ENCODE results near the gene ANKRD33B.

ANKRD33B gene

DNA sequence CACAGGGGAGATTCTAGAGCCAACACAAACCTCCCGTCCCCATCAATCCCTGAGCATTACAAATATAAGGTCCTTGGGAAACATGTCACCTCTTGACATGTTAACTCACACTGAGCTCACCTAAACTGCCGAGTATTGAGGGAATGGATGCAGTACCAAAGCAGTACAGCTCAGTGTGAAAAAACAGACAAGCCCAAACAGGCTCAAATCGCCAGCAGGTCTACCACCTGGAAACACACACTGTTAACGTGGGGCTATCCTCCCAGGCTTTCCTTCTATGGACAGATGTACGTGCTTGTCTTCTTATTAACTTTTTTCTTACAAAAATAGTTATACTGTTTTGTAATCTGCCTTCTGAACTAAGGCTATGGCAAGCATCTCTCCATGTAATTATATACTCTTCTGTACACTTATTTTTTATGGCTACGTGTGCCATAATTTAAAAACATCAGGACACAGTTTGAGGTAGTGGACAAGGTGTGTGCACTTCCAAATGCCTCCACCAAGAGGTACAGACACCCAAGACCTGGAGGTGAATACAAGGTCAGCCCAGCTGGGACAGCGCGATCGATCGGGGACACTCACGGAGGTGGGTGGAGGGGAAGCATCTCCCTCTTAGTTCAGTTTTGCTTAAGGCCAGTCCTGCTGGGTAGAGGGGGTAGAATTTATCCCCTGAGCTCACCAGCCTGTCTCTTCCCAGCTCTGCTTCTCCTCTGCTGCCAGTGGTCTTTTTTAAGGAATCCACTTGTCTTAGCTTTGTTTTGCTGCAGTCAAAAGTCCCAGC, 120.6 kb downstream of the ANKRD33B start:
- no peak overlapping the region for H2BK15ac ChIP-seq (ENCODE audit: low read depth, poor library complexity, severe bottlenecking)
- peak overlapping the region; percentile 13 for H2AK5ac ChIP-seq (ENCODE audit: low read length, severe bottlenecking)
- no peak overlapping the region for H3K9ac ChIP-seq (ENCODE audit: low read length)
- no peak for DNase-seq
- H3K27me3 ChIP-seq (ENCODE audit: control insufficient read depth in 1 of 2, insufficient read depth in 1 of 2, low read length in 2 of 2), result no peaks in the 10 kb centered on the region
- no peak overlapping the region for H3K27ac ChIP-seq (ENCODE audit: low read length, poor library complexity, severe bottlenecking)
- no peak overlapping the region for H4K91ac ChIP-seq (ENCODE audit: low read length)
- H3K79me1 ChIP-seq (replicated peaks; ENCODE audit: low read length, poor library complexity, severe bottlenecking), result peaks cover 48% of the 10 kb centered on the region
- 97% methylated on average over 8 of the region's 11 CpGs for WGBS
- no peak overlapping the region for H2BK5ac ChIP-seq (ENCODE audit: low read depth, low read length, poor library complexity, severe bottlenecking)
- H3K9me3 ChIP-seq (ENCODE audit: control insufficient read depth, low read length), result peaks cover 5% of the 10 kb centered on the region
- H3K4me2 ChIP-seq (ENCODE audit: low read length, poor library complexity, severe bottlenecking), result no peak overlapping the region
- no peak overlapping the region for H2BK120ac ChIP-seq (ENCODE audit: low read depth, low read length)
- no peak overlapping the region for H2AFZ ChIP-seq (ENCODE audit: low read depth, low read length)
- no peak overlapping the region for H3K14ac ChIP-seq (ENCODE audit: low read length in 2 of 2)
- H3K23ac ChIP-seq (ENCODE audit: low read length in 2 of 2), result no peak overlapping the region
- H3K4ac ChIP-seq (ENCODE audit: low read depth in 1 of 2, low read length in 2 of 2), result no peak overlapping the region
- H3K4me1 ChIP-seq (ENCODE audit: control insufficient read depth, insufficient read depth, low read depth, low read length), result peaks cover 13% of the 10 kb centered on the region
- H3K36me3 ChIP-seq (ENCODE audit: control insufficient read depth in 1 of 2, insufficient read depth in 2 of 2, low read depth in 1 of 2, low read length in 2 of 2), result peaks cover 51 to 60% of the 10 kb centered on the region in 2 experiments
- no peak overlapping the region for H2BK12ac ChIP-seq (ENCODE audit: low read length in 2 of 2)
- H3K4me3 ChIP-seq (ENCODE audit: insufficient read depth in 1 of 2, low read depth in 1 of 2, low read length in 2 of 2), result no peak overlapping the region
- no peak overlapping the region for H4K8ac ChIP-seq (ENCODE audit: low read length)
- no peak overlapping the region for H3K18ac ChIP-seq (ENCODE audit: low read depth in 1 of 2, low read length in 2 of 2)

DNA sequence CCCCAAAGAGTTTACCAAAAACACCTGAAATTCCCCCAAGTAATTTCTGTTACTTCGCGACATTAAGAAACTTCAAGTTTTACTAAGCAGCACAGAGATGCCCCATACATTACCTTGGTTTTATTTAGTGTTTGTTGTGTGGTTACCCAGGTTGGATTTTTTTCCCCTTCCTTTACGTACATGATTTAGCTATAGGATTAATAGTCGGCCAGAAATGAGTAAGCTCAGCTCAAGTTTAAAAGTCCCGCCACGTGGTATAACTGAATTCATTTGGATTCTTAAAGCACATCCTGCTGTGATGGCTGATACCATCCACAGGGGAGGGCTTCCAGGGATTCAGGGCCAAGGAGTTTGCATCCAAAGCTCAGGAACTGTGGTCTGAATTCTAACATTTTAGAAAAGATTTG, 121.2 kb downstream of the ANKRD33B start:
- no peak overlapping the region for H2BK15ac ChIP-seq (ENCODE audit: low read depth, poor library complexity, severe bottlenecking)

DNA sequence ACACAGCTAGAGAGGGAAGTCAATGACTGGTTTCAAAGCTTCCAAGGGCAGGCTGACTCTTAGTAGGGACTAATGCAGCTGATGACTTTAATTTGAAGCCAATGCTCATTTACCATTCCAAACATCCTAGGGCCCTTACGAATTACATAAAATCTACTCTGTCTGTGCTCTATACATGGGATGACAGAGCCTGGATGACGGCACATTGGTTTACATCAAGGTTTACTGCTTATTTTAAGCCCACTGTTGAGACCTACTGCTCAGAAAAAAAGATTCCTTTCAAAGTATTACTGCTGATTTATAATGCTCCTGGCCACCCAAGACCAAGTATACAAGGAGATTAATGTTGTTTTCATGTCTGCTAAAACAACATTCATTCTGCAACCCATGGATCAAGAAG, 123.0 kb downstream of the ANKRD33B start:
- Histone ChIP-seq H3K27ac (ENCODE audit: low read length, poor library complexity, severe bottlenecking) (no peak overlapping the region), H3K4me2 (ENCODE audit: low read length, poor library complexity, severe bottlenecking) (no peak overlapping the region), H3K4ac (ENCODE audit: low read depth in 1 of 2, low read length in 2 of 2) (no peak overlapping the region), H2BK12ac (ENCODE audit: low read length in 2 of 2) (no peak overlapping the region), H2AK5ac (ENCODE audit: low read length, severe bottlenecking) (no peak overlapping the region), H3K36me3 (ENCODE audit: control insufficient read depth in 1 of 2, insufficient read depth in 2 of 2, low read depth in 1 of 2, low read length in 2 of 2) (peaks cover 30 to 38% of the 10 kb centered on the region in 2 experiments), H3K23ac (ENCODE audit: low read length in 2 of 2) (no peak overlapping the region), H3K9ac (ENCODE audit: low read length) (no peak overlapping the region), H3K14ac (ENCODE audit: low read length in 2 of 2) (no peak overlapping the region), H2BK5ac (ENCODE audit: low read depth, low read length, poor library complexity, severe bottlenecking) (no peak overlapping the region), H4K8ac (ENCODE audit: low read length) (no peak overlapping the region), H3K4me1 (ENCODE audit: control insufficient read depth, insufficient read depth, low read depth, low read length) (peaks cover 15% of the 10 kb centered on the region), H3K18ac (ENCODE audit: low read depth in 1 of 2, low read length in 2 of 2) (no peak overlapping the region), H2BK120ac (ENCODE audit: low read depth, low read length) (no peak overlapping the region), H3K79me1 (replicated peaks; ENCODE audit: low read length, poor library complexity, severe bottlenecking) (peaks cover 28% of the 10 kb centered on the region), H4K91ac (ENCODE audit: low read length) (no peak overlapping the region), H3K27me3 (ENCODE audit: control insufficient read depth in 1 of 2, insufficient read depth in 1 of 2, low read length in 2 of 2) (no peaks in the 10 kb centered on the region), H3K9me3 (ENCODE audit: control insufficient read depth, low read length) (peaks cover 5% of the 10 kb centered on the region), H2BK15ac (ENCODE audit: low read depth, poor library complexity, severe bottlenecking) (no peak overlapping the region), H3K4me3 (ENCODE audit: insufficient read depth in 1 of 2, low read depth in 1 of 2, low read length in 2 of 2) (no peak overlapping the region), H2AFZ (ENCODE audit: low read depth, low read length) (no peak overlapping the region)
- DNase-seq, result no peak
- WGBS, result 100% methylated on average over 2 of the region's 2 CpGs

More for the DNA sequence above, 121.2 kb downstream of the ANKRD33B start:
- H4K8ac ChIP-seq (ENCODE audit: low read length), result no peak overlapping the region
- no peak overlapping the region for H3K4me2 ChIP-seq (ENCODE audit: low read length, poor library complexity, severe bottlenecking)
- no peak overlapping the region for H2AFZ ChIP-seq (ENCODE audit: low read depth, low read length)
- H3K27ac ChIP-seq (ENCODE audit: low read length, poor library complexity, severe bottlenecking), result no peak overlapping the region
- H3K4ac ChIP-seq (ENCODE audit: low read depth in 1 of 2, low read length in 2 of 2), result no peak overlapping the region
- H3K79me1 ChIP-seq (replicated peaks; ENCODE audit: low read length, poor library complexity, severe bottlenecking), result peaks cover 42% of the 10 kb centered on the region
- no peak overlapping the region for H4K91ac ChIP-seq (ENCODE audit: low read length)
- no peak overlapping the region for H3K23ac ChIP-seq (ENCODE audit: low read length in 2 of 2)
- peaks cover 45 to 54% of the 10 kb centered on the region in 2 experiments for H3K36me3 ChIP-seq (ENCODE audit: control insufficient read depth in 1 of 2, insufficient read depth in 2 of 2, low read depth in 1 of 2, low read length in 2 of 2)
- H2BK5ac ChIP-seq (ENCODE audit: low read depth, low read length, poor library complexity, severe bottlenecking), result no peak overlapping the region
- no peak overlapping the region for H3K14ac ChIP-seq (ENCODE audit: low read length in 2 of 2)
- H3K4me1 ChIP-seq (ENCODE audit: control insufficient read depth, insufficient read depth, low read depth, low read length), result peaks cover 15% of the 10 kb centered on the region
- no peak overlapping the region for H2BK120ac ChIP-seq (ENCODE audit: low read depth, low read length)
- no peak overlapping the region for H3K4me3 ChIP-seq (ENCODE audit: insufficient read depth in 1 of 2, low read depth in 1 of 2, low read length in 2 of 2)
- H2AK5ac ChIP-seq (ENCODE audit: low read length, severe bottlenecking), result no peak overlapping the region
- H3K9me3 ChIP-seq (ENCODE audit: control insufficient read depth, low read length), result peaks cover 5% of the 10 kb centered on the region
- WGBS, result 85% methylated on average over 6 of the region's 6 CpGs
- no peak overlapping the region for H3K9ac ChIP-seq (ENCODE audit: low read length)
- H3K27me3 ChIP-seq (ENCODE audit: control insufficient read depth in 1 of 2, insufficient read depth in 1 of 2, low read length in 2 of 2), result no peaks in the 10 kb centered on the region
- no peak overlapping the region for H3K18ac ChIP-seq (ENCODE audit: low read depth in 1 of 2, low read length in 2 of 2)
- no peak for DNase-seq
- H2BK12ac ChIP-seq (ENCODE audit: low read length in 2 of 2), result no peak overlapping the region

DNA sequence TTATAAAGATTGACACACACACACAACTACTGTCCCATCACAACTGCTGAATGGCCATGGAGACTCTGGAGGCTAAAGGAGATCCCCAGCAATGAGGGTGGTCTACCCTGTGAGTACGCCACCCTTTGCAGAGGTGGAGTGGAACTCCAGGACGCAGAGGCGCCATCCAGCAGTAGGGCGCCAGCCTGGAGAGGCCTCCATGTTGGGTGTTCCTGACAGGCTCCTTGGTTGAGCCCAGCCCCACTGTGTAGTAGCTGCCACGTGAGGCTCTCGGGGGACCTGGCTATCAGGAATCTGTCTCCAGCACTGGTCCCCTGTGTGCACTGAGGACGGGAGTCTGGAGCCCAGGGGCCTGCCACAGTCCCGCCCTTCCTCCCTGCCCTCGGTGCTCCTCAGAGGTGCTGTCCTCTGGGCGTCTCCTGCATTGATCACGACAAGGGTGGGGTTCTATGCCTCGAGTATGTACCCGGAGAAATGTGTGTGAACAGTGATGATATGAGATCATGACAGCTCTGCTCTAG, 124.8 kb downstream of the ANKRD33B start:
- no peak overlapping the region for H3K9ac ChIP-seq (ENCODE audit: low read length)
- no peak overlapping the region for H3K4me2 ChIP-seq (ENCODE audit: low read length, poor library complexity, severe bottlenecking)
- peaks cover 5% of the 10 kb centered on the region for H3K9me3 ChIP-seq (ENCODE audit: control insufficient read depth, low read length)
- DNase-seq, result no peak
- 96% methylated on average over 13 of the region's 13 CpGs for WGBS
- H4K8ac ChIP-seq (ENCODE audit: low read length), result no peak overlapping the region
- no peak overlapping the region for H3K14ac ChIP-seq (ENCODE audit: low read length in 2 of 2)
- no peaks in the 10 kb centered on the region for H3K27me3 ChIP-seq (ENCODE audit: control insufficient read depth in 1 of 2, insufficient read depth in 1 of 2, low read length in 2 of 2)
- H2AK5ac ChIP-seq (ENCODE audit: low read length, severe bottlenecking), result peak overlapping the region; percentile 74
- H3K79me1 ChIP-seq (replicated peaks; ENCODE audit: low read length, poor library complexity, severe bottlenecking), result peaks cover 17% of the 10 kb centered on the region
- no peak overlapping the region for H4K91ac ChIP-seq (ENCODE audit: low read length)
- H3K4ac ChIP-seq (ENCODE audit: low read depth in 1 of 2, low read length in 2 of 2), result no peak overlapping the region
- H2BK15ac ChIP-seq (ENCODE audit: low read depth, poor library complexity, severe bottlenecking), result no peak overlapping the region
- no peak overlapping the region for H2BK120ac ChIP-seq (ENCODE audit: low read depth, low read length)
- peak overlapping the region; percentile 20 for H2BK5ac ChIP-seq (ENCODE audit: low read depth, low read length, poor library complexity, severe bottlenecking)
- H3K27ac ChIP-seq (ENCODE audit: low read length, poor library complexity, severe bottlenecking), result peak overlapping the region; percentile 99
- no peak overlapping the region for H2BK12ac ChIP-seq (ENCODE audit: low read length in 2 of 2)
- H3K36me3 ChIP-seq (ENCODE audit: control insufficient read depth in 1 of 2, insufficient read depth in 2 of 2, low read depth in 1 of 2, low read length in 2 of 2), result peaks cover 14 to 20% of the 10 kb centered on the region in 2 experiments
- H3K4me3 ChIP-seq (ENCODE audit: insufficient read depth in 1 of 2, low read depth in 1 of 2, low read length in 2 of 2), result no peak overlapping the region
- H3K23ac ChIP-seq (ENCODE audit: low read length in 2 of 2), result no peak overlapping the region
- H3K4me1 ChIP-seq (ENCODE audit: control insufficient read depth, insufficient read depth, low read depth, low read length), result peaks cover 21% of the 10 kb centered on the region
- H2AFZ ChIP-seq (ENCODE audit: low read depth, low read length), result no peak overlapping the region
- no peak overlapping the region for H3K18ac ChIP-seq (ENCODE audit: low read depth in 1 of 2, low read length in 2 of 2)
